Measurements from ENCODE around the gene PRCC. TPM values are rescaled to one million over a fixed set of nuclear protein-coding genes. Genes with fewer than 3 reads are reported as not detected.

PRCC gene
- total RNA-seq (2014; rRNA removed) = 103 TPM in 2 replicates
- Bru-seq, nascent RNA = percentile 91 among the genes with signal in this experiment
- percentile 94 among the genes with signal in this experiment for BruChase-seq, experiment 1, labeled RNA remaining after a 6-hour chase
- percentile 93 among the genes with signal in this experiment for BruChase-seq, experiment 2, labeled RNA remaining after a 2-hour chase
- long read RNA-seq, transcript PRCC-201 (7 exons, 2,105 nt) = major isoform, 109 of 165 reads
- long read RNA-seq, partial matches to known transcripts = 26 of 165 reads
- long read RNA-seq, other reads (novel, unspliced or antisense) = 28 of 165 reads

GRCh38 chr1:156767101-156767878 is at the start of gene PRCC:
Gene PRCC (plus strand): TSS chr1:156767535. CDS start chr1:156767772, 237 bp downstream.
- ChIA-PET POLR2A (ENCODE audit: unreplicated experiment) (interaction anchor here (0.6 to 1.8 kb wide), 6 partner anchors 16 to 466 kb away, joined by 3 to 7 read pairs (median 6); partner anchors contain the start of genes HDGF, ISG20L2, METTL25B and MRPL24), CTCF (interaction anchor here (0.9 to 2.0 kb wide), 7 partner anchors 26 to 160 kb away, joined by 3 to 10 read pairs (median 5); partner anchors contain the start of gene MRPL24)
- H3K79me2 ChIP-seq (ENCODE audit: low read length) = peaks cover 58% of the 10 kb centered on the region
- peaks cover 31% of the 10 kb centered on the region for H3K4me1 ChIP-seq (ENCODE audit: insufficient read depth, low read length)
- peak within 1 kb of the TSS; percentile 91 for H2AFZ ChIP-seq (ENCODE audit: low read length)
- peak within 1 kb of the TSS; percentile 96 for H3K4me2 ChIP-seq (ENCODE audit: low read length)
- intact Hi-C loops (cut with micrococcal nuclease) = loop anchor here (1.0 kb wide), 3 partner anchors 15 to 39 kb away; partner anchors contain the start of genes ISG20L2, METTL25B and MRPL24
- H3K9me3 ChIP-seq (ENCODE audit: low read length) = no peaks in the 10 kb centered on the region
- peaks cover 5% of the 10 kb centered on the region; the same call in 1 of the 2 replicates for H4K20me1 ChIP-seq (ENCODE audit: low read length)
- H3K27ac ChIP-seq (ENCODE audit: low read length) = peak within 1 kb of the TSS; percentile 74
- BruUV-seq (replicated peaks) = TSS peak; percentile 61
- peak within 1 kb of the TSS; percentile 74 for H3K4me3 ChIP-seq (ENCODE audit: low read length)
- H3K27me3 ChIP-seq (ENCODE audit: low read length) = no peaks in the 10 kb centered on the region
- H3K9me2 ChIP-seq (replicated peaks; ENCODE audit: low read length) = no peaks in the 10 kb centered on the region
- H3K9ac ChIP-seq (ENCODE audit: low read length) = peak within 1 kb of the TSS; percentile 98
- no peaks in the 10 kb centered on the region for H3F3A ChIP-seq (ENCODE audit: low read length, unreplicated experiment)
- TF ChIP-seq EZH2 (IDR thresholded peaks at IDR 0.05; ENCODE audit: low read length, unreplicated experiment) = no peak
- TF ChIP-seq EZH2phosphoT487 (IDR thresholded peaks at IDR 0.05; ENCODE audit: borderline replicate concordance, low read length) = no peak
- TF ChIP-seq CTCF (conservative IDR thresholded peaks at IDR 0.05; ENCODE audit: low read depth, low read length) = no peak
- ATAC-seq (peak; percentile 93), DNase-seq (peak; percentile 100)
- H3K36me3 ChIP-seq (ENCODE audit: low read depth, low read length) = peaks cover 8% of the 10 kb centered on the region

GRCh38 chr1:156721131-156721530 is 46.2 kb upstream of the PRCC start:
- POLR2A ChIA-PET (ENCODE audit: unreplicated experiment) = interaction anchor here (0.6 kb wide), 1 partner anchor 15 kb away, joined by 3 read pairs; no protein-coding TSS in a partner anchor
- no peak for ATAC-seq
- peaks cover 46% of the 10 kb centered on the region for H3K79me2 ChIP-seq (ENCODE audit: low read length)

More at GRCh38 chr1:156721131-156721530, 46.2 kb upstream of the PRCC start:
- H2AFZ ChIP-seq (ENCODE audit: low read length) = no peak overlapping the region
- no peak for TF ChIP-seq EZH2phosphoT487 (IDR thresholded peaks at IDR 0.05; ENCODE audit: borderline replicate concordance, low read length)
- no peak for TF ChIP-seq EZH2 (IDR thresholded peaks at IDR 0.05; ENCODE audit: low read length, unreplicated experiment)
- no peak for TF ChIP-seq CTCF (conservative IDR thresholded peaks at IDR 0.05; ENCODE audit: low read depth, low read length)
- H3F3A ChIP-seq (ENCODE audit: low read length, unreplicated experiment) = no peaks in the 10 kb centered on the region
- H3K4me3 ChIP-seq (ENCODE audit: low read length) = no peak overlapping the region
- peaks cover 31% of the 10 kb centered on the region for H4K20me1 ChIP-seq (ENCODE audit: low read length)
- H3K27me3 ChIP-seq (ENCODE audit: low read length) = no peaks in the 10 kb centered on the region
- H3K27ac ChIP-seq (ENCODE audit: low read length) = no peak overlapping the region
- H3K36me3 ChIP-seq (ENCODE audit: low read depth, low read length) = peaks cover 46% of the 10 kb centered on the region
- no peaks in the 10 kb centered on the region for H3K9me2 ChIP-seq (replicated peaks; ENCODE audit: low read length)
- H3K9ac ChIP-seq (ENCODE audit: low read length) = no peak overlapping the region
- intact Hi-C loops (cut with micrococcal nuclease) = no loop called here
- CTCF ChIA-PET = no interaction called here
- no TSS peak for BruUV-seq (replicated peaks)
- peaks cover 15% of the 10 kb centered on the region for H3K4me1 ChIP-seq (ENCODE audit: insufficient read depth, low read length)
- H3K4me2 ChIP-seq (ENCODE audit: low read length) = no peak overlapping the region
- no peak for DNase-seq
- H3K9me3 ChIP-seq (ENCODE audit: low read length) = no peaks in the 10 kb centered on the region
